ENCODE measurements around the gene HTR3D. TPM values are rescaled to one million over a fixed set of nuclear protein-coding genes. Genes with fewer than 3 reads are reported as not detected.

Gene HTR3D
- total and polyA plus RNA-seq, 2 experiments from 2014 or later, result not detected

DNA sequence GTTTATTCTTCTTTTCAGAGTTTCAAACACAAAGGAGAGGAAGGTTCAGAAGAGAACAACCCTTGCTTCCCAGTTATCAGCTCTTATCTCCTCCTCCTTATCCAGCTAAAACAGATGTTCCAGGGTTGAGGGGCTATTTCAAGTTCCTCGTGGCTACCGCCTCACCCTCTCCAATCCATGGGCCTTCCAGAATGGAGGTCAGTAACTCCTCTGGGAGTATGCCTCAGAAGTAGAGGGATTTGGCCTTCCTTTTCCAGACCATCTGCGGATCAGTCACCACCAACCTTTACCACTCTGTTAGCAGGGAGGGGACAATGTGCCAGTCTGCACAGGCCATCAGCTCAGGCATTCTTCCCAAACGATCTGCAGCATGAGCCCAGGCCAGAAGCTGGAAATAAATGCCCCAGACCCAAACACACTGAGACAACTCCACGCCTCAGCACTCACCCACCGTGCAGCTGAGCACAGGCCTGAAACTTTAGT, 36.1 kb downstream of the HTR3D start:
- no peak for ATAC-seq
- peaks cover 2% of the 10 kb centered on the region; the same call in 1 of the 2 replicates for H3K9me2 ChIP-seq (ENCODE audit: insufficient read depth)
- no peak for TF ChIP-seq NANOG (IDR thresholded peaks at IDR 0.05; ENCODE audit: borderline replicate concordance)
- TF ChIP-seq STAT1 (IDR thresholded peaks at IDR 0.05; ENCODE audit: unreplicated experiment), result no peak
- TF ChIP-seq, protein P1, sequence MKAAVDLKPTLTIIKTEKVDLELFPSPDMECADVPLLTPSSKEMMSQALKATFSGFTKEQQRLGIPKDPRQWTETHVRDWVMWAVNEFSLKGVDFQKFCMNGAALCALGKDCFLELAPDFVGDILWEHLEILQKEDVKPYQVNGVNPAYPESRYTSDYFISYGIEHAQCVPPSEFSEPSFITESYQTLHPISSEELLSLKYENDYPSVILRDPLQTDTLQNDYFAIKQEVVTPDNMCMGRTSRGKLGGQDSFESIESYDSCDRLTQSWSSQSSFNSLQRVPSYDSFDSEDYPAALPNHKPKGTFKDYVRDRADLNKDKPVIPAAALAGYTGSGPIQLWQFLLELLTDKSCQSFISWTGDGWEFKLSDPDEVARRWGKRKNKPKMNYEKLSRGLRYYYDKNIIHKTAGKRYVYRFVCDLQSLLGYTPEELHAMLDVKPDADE (IDR thresholded peaks at IDR 0.05), result no peak
- no peak for TF ChIP-seq EZH2 (IDR thresholded peaks at IDR 0.05; ENCODE audit: low read depth, unreplicated experiment)
- TF ChIP-seq, protein P2, sequence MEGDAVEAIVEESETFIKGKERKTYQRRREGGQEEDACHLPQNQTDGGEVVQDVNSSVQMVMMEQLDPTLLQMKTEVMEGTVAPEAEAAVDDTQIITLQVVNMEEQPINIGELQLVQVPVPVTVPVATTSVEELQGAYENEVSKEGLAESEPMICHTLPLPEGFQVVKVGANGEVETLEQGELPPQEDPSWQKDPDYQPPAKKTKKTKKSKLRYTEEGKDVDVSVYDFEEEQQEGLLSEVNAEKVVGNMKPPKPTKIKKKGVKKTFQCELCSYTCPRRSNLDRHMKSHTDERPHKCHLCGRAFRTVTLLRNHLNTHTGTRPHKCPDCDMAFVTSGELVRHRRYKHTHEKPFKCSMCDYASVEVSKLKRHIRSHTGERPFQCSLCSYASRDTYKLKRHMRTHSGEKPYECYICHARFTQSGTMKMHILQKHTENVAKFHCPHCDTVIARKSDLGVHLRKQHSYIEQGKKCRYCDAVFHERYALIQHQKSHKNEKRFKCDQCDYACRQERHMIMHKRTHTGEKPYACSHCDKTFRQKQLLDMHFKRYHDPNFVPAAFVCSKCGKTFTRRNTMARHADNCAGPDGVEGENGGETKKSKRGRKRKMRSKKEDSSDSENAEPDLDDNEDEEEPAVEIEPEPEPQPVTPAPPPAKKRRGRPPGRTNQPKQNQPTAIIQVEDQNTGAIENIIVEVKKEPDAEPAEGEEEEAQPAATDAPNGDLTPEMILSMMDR (conservative IDR thresholded peaks at IDR 0.05; ENCODE audit: low read depth in 2 of 2), result no peak
- TF ChIP-seq, protein P3, sequence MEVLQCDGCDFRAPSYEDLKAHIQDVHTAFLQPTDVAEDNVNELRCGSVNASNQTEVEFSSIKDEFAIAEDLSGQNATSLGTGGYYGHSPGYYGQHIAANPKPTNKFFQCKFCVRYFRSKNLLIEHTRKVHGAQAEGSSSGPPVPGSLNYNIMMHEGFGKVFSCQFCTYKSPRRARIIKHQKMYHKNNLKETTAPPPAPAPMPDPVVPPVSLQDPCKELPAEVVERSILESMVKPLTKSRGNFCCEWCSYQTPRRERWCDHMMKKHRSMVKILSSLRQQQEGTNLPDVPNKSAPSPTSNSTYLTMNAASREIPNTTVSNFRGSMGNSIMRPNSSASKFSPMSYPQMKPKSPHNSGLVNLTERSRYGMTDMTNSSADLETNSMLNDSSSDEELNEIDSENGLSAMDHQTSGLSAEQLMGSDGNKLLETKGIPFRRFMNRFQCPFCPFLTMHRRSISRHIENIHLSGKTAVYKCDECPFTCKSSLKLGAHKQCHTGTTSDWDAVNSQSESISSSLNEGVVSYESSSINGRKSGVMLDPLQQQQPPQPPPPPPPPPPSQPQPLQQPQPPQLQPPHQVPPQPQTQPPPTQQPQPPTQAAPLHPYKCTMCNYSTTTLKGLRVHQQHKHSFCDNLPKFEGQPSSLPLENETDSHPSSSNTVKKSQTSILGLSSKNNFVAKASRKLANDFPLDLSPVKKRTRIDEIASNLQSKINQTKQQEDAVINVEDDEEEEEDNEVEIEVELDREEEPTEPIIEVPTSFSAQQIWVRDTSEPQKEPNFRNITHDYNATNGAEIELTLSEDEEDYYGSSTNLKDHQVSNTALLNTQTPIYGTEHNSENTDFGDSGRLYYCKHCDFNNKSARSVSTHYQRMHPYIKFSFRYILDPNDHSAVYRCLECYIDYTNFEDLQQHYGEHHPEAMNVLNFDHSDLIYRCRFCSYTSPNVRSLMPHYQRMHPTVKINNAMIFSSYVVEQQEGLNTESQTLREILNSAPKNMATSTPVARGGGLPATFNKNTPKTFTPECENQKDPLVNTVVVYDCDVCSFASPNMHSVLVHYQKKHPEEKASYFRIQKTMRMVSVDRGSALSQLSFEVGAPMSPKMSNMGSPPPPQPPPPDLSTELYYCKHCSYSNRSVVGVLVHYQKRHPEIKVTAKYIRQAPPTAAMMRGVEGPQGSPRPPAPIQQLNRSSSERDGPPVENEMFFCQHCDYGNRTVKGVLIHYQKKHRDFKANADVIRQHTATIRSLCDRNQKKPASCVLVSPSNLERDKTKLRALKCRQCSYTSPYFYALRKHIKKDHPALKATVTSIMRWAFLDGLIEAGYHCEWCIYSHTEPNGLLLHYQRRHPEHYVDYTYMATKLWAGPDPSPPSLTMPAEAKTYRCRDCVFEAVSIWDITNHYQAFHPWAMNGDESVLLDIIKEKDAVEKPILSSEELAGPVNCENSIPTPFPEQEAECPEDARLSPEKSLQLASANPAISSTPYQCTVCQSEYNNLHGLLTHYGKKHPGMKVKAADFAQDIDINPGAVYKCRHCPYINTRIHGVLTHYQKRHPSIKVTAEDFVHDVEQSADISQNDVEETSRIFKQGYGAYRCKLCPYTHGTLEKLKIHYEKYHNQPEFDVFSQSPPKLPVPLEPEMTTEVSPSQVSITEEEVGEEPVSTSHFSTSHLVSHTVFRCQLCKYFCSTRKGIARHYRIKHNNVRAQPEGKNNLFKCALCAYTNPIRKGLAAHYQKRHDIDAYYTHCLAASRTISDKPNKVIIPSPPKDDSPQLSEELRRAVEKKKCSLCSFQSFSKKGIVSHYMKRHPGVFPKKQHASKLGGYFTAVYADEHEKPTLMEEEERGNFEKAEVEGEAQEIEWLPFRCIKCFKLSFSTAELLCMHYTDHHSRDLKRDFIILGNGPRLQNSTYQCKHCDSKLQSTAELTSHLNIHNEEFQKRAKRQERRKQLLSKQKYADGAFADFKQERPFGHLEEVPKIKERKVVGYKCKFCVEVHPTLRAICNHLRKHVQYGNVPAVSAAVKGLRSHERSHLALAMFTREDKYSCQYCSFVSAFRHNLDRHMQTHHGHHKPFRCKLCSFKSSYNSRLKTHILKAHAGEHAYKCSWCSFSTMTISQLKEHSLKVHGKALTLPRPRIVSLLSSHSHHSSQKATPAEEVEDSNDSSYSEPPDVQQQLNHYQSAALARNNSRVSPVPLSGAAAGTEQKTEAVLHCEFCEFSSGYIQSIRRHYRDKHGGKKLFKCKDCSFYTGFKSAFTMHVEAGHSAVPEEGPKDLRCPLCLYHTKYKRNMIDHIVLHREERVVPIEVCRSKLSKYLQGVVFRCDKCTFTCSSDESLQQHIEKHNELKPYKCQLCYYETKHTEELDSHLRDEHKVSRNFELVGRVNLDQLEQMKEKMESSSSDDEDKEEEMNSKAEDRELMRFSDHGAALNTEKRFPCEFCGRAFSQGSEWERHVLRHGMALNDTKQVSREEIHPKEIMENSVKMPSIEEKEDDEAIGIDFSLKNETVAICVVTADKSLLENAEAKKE (CRISPR knock-in tag; IDR thresholded peaks at IDR 0.05), result no peak
- Mint-ChIP-seq H3K4me3 (no peak overlapping the region), H3K27ac (no peak overlapping the region), H3K9me3 (peaks cover 15% of the 10 kb centered on the region), H3K36me3 (ENCODE audit: low read depth) (no peaks in the 10 kb centered on the region), H3K27me3 (ENCODE audit: insufficient read depth, low read depth, poor library complexity) (no peaks in the 10 kb centered on the region), H3K4me1 (no peaks in the 10 kb centered on the region)
- H3K4me3 ChIP-seq, result no peak overlapping the region
- DNase-seq (ENCODE audit: low spot score), result no peak
- H3K79me2 ChIP-seq (replicated peaks; ENCODE audit: insufficient read depth), result no peaks in the 10 kb centered on the region
- H3K27me3 ChIP-seq (ENCODE audit: insufficient read depth), result no peaks in the 10 kb centered on the region
- H3K4me1 ChIP-seq (ENCODE audit: insufficient read depth), result no peaks in the 10 kb centered on the region
- no peak overlapping the region for H3K4me2 ChIP-seq
- no peaks in the 10 kb centered on the region for H3F3A ChIP-seq (replicated peaks; ENCODE audit: low read depth)
- 0 out of 2 replicates have a peak overlapping the region, but pooled peaks have one; percentile 59 for H2AFZ ChIP-seq
- H3K27ac ChIP-seq (ENCODE audit: low read depth), result no peak overlapping the region
- H4K20me1 ChIP-seq (replicated peaks; ENCODE audit: insufficient read depth), result no peaks in the 10 kb centered on the region
- H3K36me3 ChIP-seq (ENCODE audit: insufficient read depth), result no peaks in the 10 kb centered on the region
